Colonic mucosa (tissue), 4 donors: Measurements from ENCODE around the gene SLC39A10. TPM values are rescaled to one million over a fixed set of nuclear protein-coding genes. Genes with fewer than 3 reads are reported as not detected.
"Not testable (repeated sequence)": the region's sequence is repeated elsewhere in the genome, so short reads cannot be mapped to it uniquely, and the experiment has no call there.

Source experiments
- DNase-seq: peaks from one replicate; pipeline ENCODE4 v3.0.0-alpha.2; 2020
- H3K27ac ChIP-seq: fragments of 200-600 bp; one replicate; pipeline ENCODE4 v1.8.0; 2021
- H3K27me3 ChIP-seq: fragments of 200-600 bp; one replicate; pipeline ENCODE4 v1.8.0; 2021
- H3K36me3 ChIP-seq: fragments of 200-600 bp; one replicate; pipeline ENCODE4 v1.8.0; 2021
- H3K4me1 ChIP-seq: fragments of 200-600 bp; one replicate; pipeline ENCODE4 v1.8.0; 2021; ENCODE audit warnings: mild to moderate bottlenecking
- H3K4me3 ChIP-seq: fragments of 200-600 bp; one replicate; pipeline ENCODE4 v1.8.0; 2021
- H3K9ac ChIP-seq, 2 donors: one replicate each; pipeline ENCODE4 v1.7.0; 2013; ENCODE audit warnings: control low read depth in 2 of 2, low read depth in 2 of 2, low read length in 2 of 2
- H3K9me3 ChIP-seq: fragments of 200-600 bp; one replicate; pipeline ENCODE4 v1.8.0; 2021
- intact Hi-C: fragments of 100-400 bp; cut with DNase I; formaldehyde crosslinking; loops from one replicate; pipeline ENCODE4 v1.14.1; 2022
- total RNA-seq, 2 donors: library from RNA; stranded (reverse); fragmentation: NEBNext Ultra II Directional in 1 of 2; extraction: Animal tissue kit (Norgen Biotek cat#: 25700) in 1 of 2; gene quantifications; one replicate each; pipeline ENCODE4 v1.2.1, GENCODE V29; 2021
- TF ChIP-seq, protein P1 (sequence below): fragments of 200-600 bp; IDR thresholded peaks from one replicate; pipeline ENCODE4 v1.8.0; 2022; ENCODE audit warnings: antibody characterized with exemption, mild to moderate bottlenecking
- donor health status: healthy.
- donor health status: DM: no; HTN: no; CAD: no.
- donor health status: DM: no; HTN: no; CAD: no.

Gene SLC39A10
- total RNA-seq, 2 donors from 2014 or later, result 12.8 to 16.5 TPM

DNA sequence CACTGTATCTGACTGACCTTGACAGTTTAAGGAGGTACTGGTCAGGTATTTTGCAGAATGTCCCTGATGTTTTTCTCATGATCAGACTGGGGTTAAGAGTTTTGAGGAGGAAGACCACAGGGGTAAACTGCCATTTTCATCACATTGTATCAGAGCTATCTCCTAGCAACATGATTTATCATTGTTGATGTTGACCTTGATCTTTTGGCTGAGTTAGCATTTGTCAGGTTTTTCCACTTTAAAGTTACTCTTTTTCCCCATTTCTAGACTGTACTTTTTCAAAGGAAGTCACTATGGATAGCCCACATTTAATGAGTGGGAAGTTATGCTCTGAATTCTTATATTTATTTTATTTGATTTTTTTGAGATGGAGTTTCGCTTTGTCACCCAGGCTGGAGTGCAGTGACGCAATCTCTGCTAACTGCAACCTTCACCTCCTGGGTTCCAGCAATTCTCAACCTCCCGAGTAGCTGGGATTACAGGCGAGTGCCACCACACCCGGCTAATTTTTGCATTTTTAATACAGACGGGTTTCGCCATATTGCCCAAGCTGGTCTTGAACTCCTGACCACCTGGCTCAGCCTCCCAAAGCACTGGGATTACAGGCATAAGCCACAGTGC lies 17.7 kb upstream of the SLC39A10 start:
- TF ChIP-seq, protein P1, sequence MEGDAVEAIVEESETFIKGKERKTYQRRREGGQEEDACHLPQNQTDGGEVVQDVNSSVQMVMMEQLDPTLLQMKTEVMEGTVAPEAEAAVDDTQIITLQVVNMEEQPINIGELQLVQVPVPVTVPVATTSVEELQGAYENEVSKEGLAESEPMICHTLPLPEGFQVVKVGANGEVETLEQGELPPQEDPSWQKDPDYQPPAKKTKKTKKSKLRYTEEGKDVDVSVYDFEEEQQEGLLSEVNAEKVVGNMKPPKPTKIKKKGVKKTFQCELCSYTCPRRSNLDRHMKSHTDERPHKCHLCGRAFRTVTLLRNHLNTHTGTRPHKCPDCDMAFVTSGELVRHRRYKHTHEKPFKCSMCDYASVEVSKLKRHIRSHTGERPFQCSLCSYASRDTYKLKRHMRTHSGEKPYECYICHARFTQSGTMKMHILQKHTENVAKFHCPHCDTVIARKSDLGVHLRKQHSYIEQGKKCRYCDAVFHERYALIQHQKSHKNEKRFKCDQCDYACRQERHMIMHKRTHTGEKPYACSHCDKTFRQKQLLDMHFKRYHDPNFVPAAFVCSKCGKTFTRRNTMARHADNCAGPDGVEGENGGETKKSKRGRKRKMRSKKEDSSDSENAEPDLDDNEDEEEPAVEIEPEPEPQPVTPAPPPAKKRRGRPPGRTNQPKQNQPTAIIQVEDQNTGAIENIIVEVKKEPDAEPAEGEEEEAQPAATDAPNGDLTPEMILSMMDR, result no peak
- H3K9ac ChIP-seq, result no peak overlapping the region
- H3K9me3 ChIP-seq, result no peaks in the 10 kb centered on the region
- intact Hi-C loops, result no loop called here
- H3K27me3 ChIP-seq, result no peaks in the 10 kb centered on the region
- H3K36me3 ChIP-seq, result no peaks in the 10 kb centered on the region
- no peak overlapping the region for H3K27ac ChIP-seq
- H3K4me3 ChIP-seq, result no peak overlapping the region
- DNase-seq, result no peak
- no peaks in the 10 kb centered on the region for H3K4me1 ChIP-seq

DNA sequence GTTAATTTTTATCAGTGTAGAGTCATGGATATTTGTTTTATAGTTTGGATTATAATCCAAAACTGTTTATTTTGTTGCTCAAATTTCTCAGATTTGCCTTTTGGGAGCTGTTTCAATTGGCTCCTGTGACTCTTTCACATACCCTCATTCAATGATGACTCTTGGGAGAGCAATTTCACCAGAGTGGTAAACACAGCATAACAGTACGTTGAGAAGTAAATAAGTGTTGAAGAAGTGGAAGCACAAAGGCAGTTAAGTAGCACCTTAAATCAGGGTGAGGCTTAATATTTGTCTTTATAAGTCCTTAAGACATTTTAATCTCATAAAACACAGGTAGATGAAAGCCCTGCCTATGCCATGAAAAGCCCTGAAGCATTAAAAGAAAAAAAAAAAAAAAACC lies 17.1 kb upstream of the SLC39A10 start:
- intact Hi-C loops, result no loop called here
- no peak overlapping the region for H3K9ac ChIP-seq
- no peaks in the 10 kb centered on the region for H3K27me3 ChIP-seq
- H3K4me3 ChIP-seq, result no peak overlapping the region
- H3K4me1 ChIP-seq, result no peaks in the 10 kb centered on the region
- no peak overlapping the region for H3K27ac ChIP-seq
- TF ChIP-seq, protein P1, result no peak
- H3K36me3 ChIP-seq, result no peaks in the 10 kb centered on the region
- H3K9me3 ChIP-seq, result no peaks in the 10 kb centered on the region
- DNase-seq, result no peak

DNA sequence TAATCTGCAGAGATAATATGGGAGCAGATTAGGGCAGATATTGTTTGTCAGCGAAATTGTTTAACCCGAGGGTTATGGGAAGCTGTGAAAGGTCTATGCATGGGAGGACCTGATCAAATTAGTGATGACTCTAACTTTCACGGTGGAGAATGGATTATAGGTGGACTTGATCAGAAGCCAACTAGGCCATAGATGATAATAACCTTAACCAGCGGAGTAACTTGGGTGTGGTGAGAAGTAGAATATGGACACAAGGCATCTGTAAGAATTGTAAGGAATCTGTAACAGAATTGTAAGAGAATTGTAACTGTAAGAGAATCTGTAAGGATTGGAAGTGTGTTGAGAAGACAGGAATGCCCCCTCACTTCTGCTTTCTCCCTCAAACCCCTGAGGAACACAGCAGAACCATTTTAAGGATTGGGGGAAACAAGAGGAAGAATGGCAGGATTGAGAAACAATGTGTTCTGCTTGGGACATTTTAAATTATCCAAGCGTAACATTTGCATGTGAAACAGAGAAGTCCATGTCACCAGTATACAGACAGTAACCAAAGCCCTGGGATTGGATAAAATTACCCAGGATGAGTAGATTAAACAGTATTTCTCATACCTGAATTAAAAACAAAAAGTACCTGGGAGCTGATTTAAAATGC lies 14.9 kb upstream of the SLC39A10 start:
- DNase-seq, result no peak
- H3K36me3 ChIP-seq, result no peaks in the 10 kb centered on the region
- intact Hi-C loops, result no loop called here
- H3K27me3 ChIP-seq, result no peaks in the 10 kb centered on the region
- H3K9me3 ChIP-seq, result no peaks in the 10 kb centered on the region
- no peak overlapping the region for H3K27ac ChIP-seq
- H3K4me3 ChIP-seq, result no peak overlapping the region
- no peaks in the 10 kb centered on the region for H3K4me1 ChIP-seq
- TF ChIP-seq, protein P1, result no peak
- H3K9ac ChIP-seq, result no peak overlapping the region

DNA sequence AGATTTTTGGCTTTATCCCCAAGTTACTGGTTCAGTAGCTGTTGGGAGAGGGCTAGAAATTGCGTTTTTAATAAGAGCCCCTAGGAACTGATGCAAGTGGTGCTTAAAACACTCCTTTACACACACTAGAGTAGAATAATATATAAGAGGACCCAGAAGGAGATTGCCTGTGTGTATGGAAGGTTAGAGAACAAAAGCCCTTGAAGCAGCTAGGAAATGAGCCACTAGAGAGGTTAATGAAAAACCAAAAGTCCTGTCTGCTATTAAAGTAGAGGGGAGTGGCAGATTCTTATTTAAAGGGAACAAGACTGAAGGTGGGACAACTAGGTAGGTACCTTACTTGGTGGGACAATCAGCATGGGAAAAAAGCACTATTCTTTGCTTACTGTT lies 14.4 kb upstream of the SLC39A10 start:
- DNase-seq, result no peak
- no peaks in the 10 kb centered on the region for H3K27me3 ChIP-seq
- H3K4me1 ChIP-seq, result no peaks in the 10 kb centered on the region
- TF ChIP-seq, protein P1, result no peak
- H3K4me3 ChIP-seq, result no peak overlapping the region
- intact Hi-C loops, result no loop called here
- H3K9ac ChIP-seq, result no peak overlapping the region
- H3K36me3 ChIP-seq, result no peaks in the 10 kb centered on the region
- no peak overlapping the region for H3K27ac ChIP-seq
- H3K9me3 ChIP-seq, result no peaks in the 10 kb centered on the region

DNA sequence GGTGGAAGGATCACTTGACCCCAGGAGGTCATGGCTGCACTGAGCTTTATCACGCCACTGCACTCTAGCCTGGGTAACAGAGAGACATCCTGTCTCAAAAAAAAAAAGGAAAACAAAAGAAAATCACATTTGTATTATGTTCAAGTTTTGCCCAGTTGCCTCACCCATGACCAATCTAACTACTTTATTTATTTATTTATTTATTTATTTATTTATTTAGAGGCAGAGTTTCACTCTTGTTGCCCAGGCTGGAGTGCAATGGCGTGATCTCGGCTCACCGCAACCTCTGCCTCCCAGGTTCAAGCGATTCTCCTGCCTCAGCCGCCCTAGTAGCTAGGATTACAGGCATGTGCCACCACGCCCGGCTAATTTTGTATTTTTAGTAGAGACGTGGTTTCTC lies 12.3 kb upstream of the SLC39A10 start:
- H3K4me3 ChIP-seq, H3K9me3 ChIP-seq, DNase-seq, H3K27me3 ChIP-seq, H3K9ac ChIP-seq, intact Hi-C loops, H3K4me1 ChIP-seq, H3K36me3 ChIP-seq, H3K27ac ChIP-seq: not testable (repeated sequence)

DNA sequence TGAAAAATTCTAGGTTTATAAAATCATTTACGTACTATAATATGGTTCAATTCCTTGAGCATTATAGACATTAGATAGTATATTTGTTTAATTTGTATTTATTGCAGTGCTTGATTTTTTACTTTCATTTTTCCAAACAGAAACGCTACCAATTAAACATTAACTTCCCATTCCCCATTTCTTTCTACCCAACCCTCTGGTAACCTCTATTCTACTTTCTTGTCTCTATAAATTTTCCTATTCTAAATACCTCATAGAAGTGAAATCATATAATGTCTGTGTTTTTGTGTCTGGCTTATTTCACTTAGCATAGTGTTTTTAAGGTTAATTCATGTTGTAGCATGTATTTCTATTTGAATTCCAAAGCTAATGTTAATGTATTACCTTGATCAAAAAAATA lies 11.6 kb upstream of the SLC39A10 start:
- intact Hi-C loops, result no loop called here
- H3K4me3 ChIP-seq, result no peak overlapping the region
- TF ChIP-seq, protein P1, result no peak
- no peak overlapping the region for H3K9ac ChIP-seq
- no peak for DNase-seq
- H3K27me3 ChIP-seq, result no peaks in the 10 kb centered on the region
- H3K9me3 ChIP-seq, result no peaks in the 10 kb centered on the region
- H3K27ac ChIP-seq, result no peak overlapping the region
- no peaks in the 10 kb centered on the region for H3K36me3 ChIP-seq
- no peaks in the 10 kb centered on the region for H3K4me1 ChIP-seq
